Liver (tissue), 3 donors: ENCODE data around the gene NFIA.

Source experiments
- NR2F2 ChIP-seq: IDR thresholded peaks from 2 replicates; pipeline ENCODE4 v1.6.1; 2016; ENCODE audit warnings: antibody characterized with exemption
- RAD21 ChIP-seq, 2 donors: IDR thresholded peaks; 2 replicates each; pipeline ENCODE4 v1.6.1; 2016; ENCODE audit warnings: antibody characterized with exemption in 2 of 2, mild to moderate bottlenecking in 2 of 2
- RXRA ChIP-seq, 2 donors: IDR thresholded peaks; 2 replicates each; pipeline ENCODE4 v1.6.1; 2017 to 2018; ENCODE audit warnings: antibody characterized with exemption in 2 of 2, mild to moderate bottlenecking in 1 of 2
- SP1 ChIP-seq: IDR thresholded peaks from 2 replicates; pipeline ENCODE4 v1.6.1; 2018; ENCODE audit warnings: antibody characterized with exemption, mild to moderate bottlenecking
- YY1 ChIP-seq: IDR thresholded peaks from 2 replicates; pipeline ENCODE4 v1.6.1; 2016; ENCODE audit warnings: antibody characterized with exemption, mild to moderate bottlenecking
- TF ChIP-seq, protein P1 (sequence below): fragments of 150-350 bp; IDR thresholded peaks from 2 replicates; pipeline ENCODE4 v1.5.1; 2017; ENCODE audit warnings: improper control_type of control experiment, low read depth, low read length; ENCODE audit not compliant: missing input control
- TF ChIP-seq, protein P2 (sequence below): IDR thresholded peaks from 2 replicates; pipeline ENCODE4 v1.6.1; 2016; ENCODE audit warnings: antibody characterized with exemption, mild to moderate bottlenecking
- donor health status: healthy.
- donor health status: healthy.

DNA sequence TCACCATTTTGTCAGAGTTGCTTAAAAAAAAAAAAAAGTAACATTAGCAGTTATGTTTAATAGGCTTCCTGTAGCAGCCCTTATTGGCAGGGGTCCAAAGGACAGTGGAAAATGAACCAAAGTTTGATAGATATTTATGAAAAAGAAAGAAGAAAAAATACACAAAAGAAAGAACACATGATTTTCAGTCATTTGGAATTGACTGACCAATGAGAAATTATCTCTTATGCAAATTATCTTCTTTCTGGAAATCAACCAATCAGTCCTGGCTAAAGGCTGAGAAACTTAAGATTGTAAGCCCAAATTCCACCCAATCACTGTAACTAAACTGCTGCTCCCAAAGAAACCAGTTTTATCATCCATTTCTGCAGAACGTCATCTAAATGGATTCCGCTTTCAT is 360.2 kb downstream of the NFIA start:
- TF ChIP-seq, protein P1, sequence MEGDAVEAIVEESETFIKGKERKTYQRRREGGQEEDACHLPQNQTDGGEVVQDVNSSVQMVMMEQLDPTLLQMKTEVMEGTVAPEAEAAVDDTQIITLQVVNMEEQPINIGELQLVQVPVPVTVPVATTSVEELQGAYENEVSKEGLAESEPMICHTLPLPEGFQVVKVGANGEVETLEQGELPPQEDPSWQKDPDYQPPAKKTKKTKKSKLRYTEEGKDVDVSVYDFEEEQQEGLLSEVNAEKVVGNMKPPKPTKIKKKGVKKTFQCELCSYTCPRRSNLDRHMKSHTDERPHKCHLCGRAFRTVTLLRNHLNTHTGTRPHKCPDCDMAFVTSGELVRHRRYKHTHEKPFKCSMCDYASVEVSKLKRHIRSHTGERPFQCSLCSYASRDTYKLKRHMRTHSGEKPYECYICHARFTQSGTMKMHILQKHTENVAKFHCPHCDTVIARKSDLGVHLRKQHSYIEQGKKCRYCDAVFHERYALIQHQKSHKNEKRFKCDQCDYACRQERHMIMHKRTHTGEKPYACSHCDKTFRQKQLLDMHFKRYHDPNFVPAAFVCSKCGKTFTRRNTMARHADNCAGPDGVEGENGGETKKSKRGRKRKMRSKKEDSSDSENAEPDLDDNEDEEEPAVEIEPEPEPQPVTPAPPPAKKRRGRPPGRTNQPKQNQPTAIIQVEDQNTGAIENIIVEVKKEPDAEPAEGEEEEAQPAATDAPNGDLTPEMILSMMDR, result no peak
- no peak for TF ChIP-seq RAD21 (IDR thresholded peaks at IDR 0.05)
- TF ChIP-seq RXRA (IDR thresholded peaks at IDR 0.05), result no peak
- no peak for TF ChIP-seq YY1
- TF ChIP-seq, protein P2, sequence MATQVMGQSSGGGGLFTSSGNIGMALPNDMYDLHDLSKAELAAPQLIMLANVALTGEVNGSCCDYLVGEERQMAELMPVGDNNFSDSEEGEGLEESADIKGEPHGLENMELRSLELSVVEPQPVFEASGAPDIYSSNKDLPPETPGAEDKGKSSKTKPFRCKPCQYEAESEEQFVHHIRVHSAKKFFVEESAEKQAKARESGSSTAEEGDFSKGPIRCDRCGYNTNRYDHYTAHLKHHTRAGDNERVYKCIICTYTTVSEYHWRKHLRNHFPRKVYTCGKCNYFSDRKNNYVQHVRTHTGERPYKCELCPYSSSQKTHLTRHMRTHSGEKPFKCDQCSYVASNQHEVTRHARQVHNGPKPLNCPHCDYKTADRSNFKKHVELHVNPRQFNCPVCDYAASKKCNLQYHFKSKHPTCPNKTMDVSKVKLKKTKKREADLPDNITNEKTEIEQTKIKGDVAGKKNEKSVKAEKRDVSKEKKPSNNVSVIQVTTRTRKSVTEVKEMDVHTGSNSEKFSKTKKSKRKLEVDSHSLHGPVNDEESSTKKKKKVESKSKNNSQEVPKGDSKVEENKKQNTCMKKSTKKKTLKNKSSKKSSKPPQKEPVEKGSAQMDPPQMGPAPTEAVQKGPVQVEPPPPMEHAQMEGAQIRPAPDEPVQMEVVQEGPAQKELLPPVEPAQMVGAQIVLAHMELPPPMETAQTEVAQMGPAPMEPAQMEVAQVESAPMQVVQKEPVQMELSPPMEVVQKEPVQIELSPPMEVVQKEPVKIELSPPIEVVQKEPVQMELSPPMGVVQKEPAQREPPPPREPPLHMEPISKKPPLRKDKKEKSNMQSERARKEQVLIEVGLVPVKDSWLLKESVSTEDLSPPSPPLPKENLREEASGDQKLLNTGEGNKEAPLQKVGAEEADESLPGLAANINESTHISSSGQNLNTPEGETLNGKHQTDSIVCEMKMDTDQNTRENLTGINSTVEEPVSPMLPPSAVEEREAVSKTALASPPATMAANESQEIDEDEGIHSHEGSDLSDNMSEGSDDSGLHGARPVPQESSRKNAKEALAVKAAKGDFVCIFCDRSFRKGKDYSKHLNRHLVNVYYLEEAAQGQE, result no peak
- TF ChIP-seq SP1, result no peak
- no peak for TF ChIP-seq NR2F2
